ENCODE results near the gene PURA. TPM values are rescaled to one million over a fixed set of nuclear protein-coding genes. Genes with fewer than 3 reads are reported as not detected.

The PURA gene
- total and polyA plus RNA-seq, 2 experiments from 2014 or later: 10.7 to 30.6 TPM

GRCh38 chr5:140126315-140127012 lies 12.6 kb downstream of the PURA start:
- no peak overlapping the region for H3K9ac ChIP-seq
- peaks cover 26% of the 10 kb centered on the region for H3K4me1 ChIP-seq (ENCODE audit: insufficient read depth)
- H3K27ac ChIP-seq: no peak overlapping the region
- in situ Hi-C loops (cut with MboI): no loop called here
- H3K27me3 ChIP-seq (replicated peaks; ENCODE audit: insufficient read depth): no peaks in the 10 kb centered on the region
- TF ChIP-seq EZH2 (IDR thresholded peaks at IDR 0.05; ENCODE audit: insufficient read depth, poor library complexity, severe bottlenecking) (no peak), EZH2phosphoT487 (IDR thresholded peaks at IDR 0.05; ENCODE audit: insufficient read depth, low read depth) (no peak)
- H3K36me3 ChIP-seq (ENCODE audit: low read depth): no peaks in the 10 kb centered on the region
- no peak overlapping the region for H3K4me2 ChIP-seq (ENCODE audit: unreplicated experiment)
- no peak overlapping the region for H2AFZ ChIP-seq
- DNase-seq: no peak
- no peaks in the 10 kb centered on the region for H3K9me3 ChIP-seq (ENCODE audit: low read depth)
- peaks cover 12% of the 10 kb centered on the region for H3F3A ChIP-seq (ENCODE audit: insufficient read depth)
- H3K9me2 ChIP-seq (ENCODE audit: insufficient read depth): no peaks in the 10 kb centered on the region; the same call in 1 of the 2 replicates
- H4K20me1 ChIP-seq (ENCODE audit: insufficient read depth): no peaks in the 10 kb centered on the region
- H3K4me3 ChIP-seq: no peak overlapping the region
- WGBS, 2 experiments (ENCODE audit: low coverage in 1 of 2, low lambda C conversion rate in 2 of 2, missing lambda C conversion rate in 2 of 2): 84 to 91% methylated on average over 6 of the region's 6 CpGs
- H3K79me2 ChIP-seq (ENCODE audit: insufficient read depth): peaks cover 94% of the 10 kb centered on the region

GRCh38 chr5:140128376-140128775 lies 14.5 kb downstream of the PURA start:
- H3K79me2 ChIP-seq (ENCODE audit: insufficient read depth): peaks cover 83% of the 10 kb centered on the region
- DNase-seq: no peak
- 82 to 85% methylated on average over 5 of the region's 5 CpGs for WGBS, 2 experiments (ENCODE audit: low coverage in 1 of 2, low lambda C conversion rate in 2 of 2, missing lambda C conversion rate in 2 of 2)
- peaks cover 30% of the 10 kb centered on the region for H3K4me1 ChIP-seq (ENCODE audit: insufficient read depth)
- H3K9me3 ChIP-seq (ENCODE audit: low read depth): no peaks in the 10 kb centered on the region
- H3K9me2 ChIP-seq (ENCODE audit: insufficient read depth): no peaks in the 10 kb centered on the region
- no peak overlapping the region for H2AFZ ChIP-seq
- no peak overlapping the region for H3K4me3 ChIP-seq
- TF ChIP-seq EZH2phosphoT487 (IDR thresholded peaks at IDR 0.05; ENCODE audit: insufficient read depth, low read depth): no peak
- no peak for TF ChIP-seq EZH2 (IDR thresholded peaks at IDR 0.05; ENCODE audit: insufficient read depth, poor library complexity, severe bottlenecking)
- no peaks in the 10 kb centered on the region for H3K27me3 ChIP-seq (replicated peaks; ENCODE audit: insufficient read depth)
- H3K4me2 ChIP-seq (ENCODE audit: unreplicated experiment): no peak overlapping the region
- no peak overlapping the region for H3K9ac ChIP-seq
- no peak overlapping the region for H3K27ac ChIP-seq
- in situ Hi-C loops (cut with MboI): no loop called here
- H4K20me1 ChIP-seq (ENCODE audit: insufficient read depth): no peaks in the 10 kb centered on the region
- no peaks in the 10 kb centered on the region for H3K36me3 ChIP-seq (ENCODE audit: low read depth)
- peaks cover 29% of the 10 kb centered on the region for H3F3A ChIP-seq (ENCODE audit: insufficient read depth)

GRCh38 chr5:140130949-140131733 lies 17.2 kb downstream of the PURA start:
- Histone ChIP-seq H3K4me1 (ENCODE audit: insufficient read depth) (peaks cover 20% of the 10 kb centered on the region), H2AFZ (no peak overlapping the region), H3K4me2 (ENCODE audit: unreplicated experiment) (peak overlapping the region; percentile 75), H3K36me3 (ENCODE audit: low read depth) (no peaks in the 10 kb centered on the region), H3K9ac (no peak overlapping the region; the same call in 1 of the 2 replicates), H3K27ac (peak overlapping the region; percentile 72), H3K9me3 (ENCODE audit: low read depth) (no peaks in the 10 kb centered on the region), H3K79me2 (ENCODE audit: insufficient read depth) (peaks cover 84% of the 10 kb centered on the region), H4K20me1 (ENCODE audit: insufficient read depth) (0 out of 2 replicates have a peak, but pooled peaks cover 7% of the 10 kb centered on the region), H3K27me3 (replicated peaks; ENCODE audit: insufficient read depth) (no peaks in the 10 kb centered on the region), H3K4me3 (peak overlapping the region; percentile 44; the same call in 1 of the 2 replicates), H3K9me2 (ENCODE audit: insufficient read depth) (no peaks in the 10 kb centered on the region), H3F3A (ENCODE audit: insufficient read depth) (peaks cover 30% of the 10 kb centered on the region)
- in situ Hi-C loops (cut with MboI): no loop called here
- DNase-seq: no peak
- no peak for TF ChIP-seq EZH2 (IDR thresholded peaks at IDR 0.05; ENCODE audit: insufficient read depth, poor library complexity, severe bottlenecking)
- no peak for TF ChIP-seq EZH2phosphoT487 (IDR thresholded peaks at IDR 0.05; ENCODE audit: insufficient read depth, low read depth)
- 75 to 76% methylated on average over 5 of the region's 5 CpGs for WGBS, 2 experiments (ENCODE audit: low coverage in 1 of 2, low lambda C conversion rate in 2 of 2, missing lambda C conversion rate in 2 of 2)

GRCh38 chr5:140131967-140132409 lies 18.1 kb downstream of the PURA start:
- Histone ChIP-seq H3K36me3 (ENCODE audit: low read depth) (no peaks in the 10 kb centered on the region), H2AFZ (no peak overlapping the region), H3K4me1 (ENCODE audit: insufficient read depth) (peaks cover 20% of the 10 kb centered on the region), H3K27ac (peak overlapping the region; percentile 72), H3K4me3 (peak overlapping the region; percentile 44; the same call in 1 of the 2 replicates), H3K9me2 (ENCODE audit: insufficient read depth) (no peaks in the 10 kb centered on the region), H3K9ac (no peak overlapping the region; the same call in 1 of the 2 replicates), H3K9me3 (ENCODE audit: low read depth) (no peaks in the 10 kb centered on the region), H3K27me3 (replicated peaks; ENCODE audit: insufficient read depth) (no peaks in the 10 kb centered on the region), H4K20me1 (ENCODE audit: insufficient read depth) (0 out of 2 replicates have a peak, but pooled peaks cover 10% of the 10 kb centered on the region), H3K4me2 (ENCODE audit: unreplicated experiment) (peak overlapping the region; percentile 75), H3K79me2 (ENCODE audit: insufficient read depth) (peaks cover 84% of the 10 kb centered on the region), H3F3A (ENCODE audit: insufficient read depth) (peaks cover 30% of the 10 kb centered on the region)
- 0% methylated on average over 3 of the region's 3 CpGs for WGBS, 2 experiments (ENCODE audit: low coverage in 1 of 2, low lambda C conversion rate in 2 of 2, missing lambda C conversion rate in 2 of 2)
- in situ Hi-C loops (cut with MboI): no loop called here
- peak; percentile 97 for DNase-seq
- TF ChIP-seq EZH2 (IDR thresholded peaks at IDR 0.05; ENCODE audit: insufficient read depth, poor library complexity, severe bottlenecking): no peak
- TF ChIP-seq EZH2phosphoT487 (IDR thresholded peaks at IDR 0.05; ENCODE audit: insufficient read depth, low read depth): no peak

Measured in GM23248 (cell line).